OCI-LY3 (cell line): ENCODE data around the gene IDH3A.

Source experiments
- CTCF ChIP-seq: fragments of 200-600, 300-600 bp; sonication (generic); IDR thresholded peaks from 2 replicates; pipeline ENCODE4 v1.5.1; 2014; ENCODE audit warnings: antibody characterized with exemption, low read length, low read depth
- EZH2phosphoT487 ChIP-seq: fragments of 200-600 bp; shearing (Covaris generic); IDR thresholded peaks from 2 replicates; pipeline ENCODE4 v1.6.1; 2018; ENCODE audit warnings: antibody characterized with exemption, mixed run types, low read depth

DNA sequence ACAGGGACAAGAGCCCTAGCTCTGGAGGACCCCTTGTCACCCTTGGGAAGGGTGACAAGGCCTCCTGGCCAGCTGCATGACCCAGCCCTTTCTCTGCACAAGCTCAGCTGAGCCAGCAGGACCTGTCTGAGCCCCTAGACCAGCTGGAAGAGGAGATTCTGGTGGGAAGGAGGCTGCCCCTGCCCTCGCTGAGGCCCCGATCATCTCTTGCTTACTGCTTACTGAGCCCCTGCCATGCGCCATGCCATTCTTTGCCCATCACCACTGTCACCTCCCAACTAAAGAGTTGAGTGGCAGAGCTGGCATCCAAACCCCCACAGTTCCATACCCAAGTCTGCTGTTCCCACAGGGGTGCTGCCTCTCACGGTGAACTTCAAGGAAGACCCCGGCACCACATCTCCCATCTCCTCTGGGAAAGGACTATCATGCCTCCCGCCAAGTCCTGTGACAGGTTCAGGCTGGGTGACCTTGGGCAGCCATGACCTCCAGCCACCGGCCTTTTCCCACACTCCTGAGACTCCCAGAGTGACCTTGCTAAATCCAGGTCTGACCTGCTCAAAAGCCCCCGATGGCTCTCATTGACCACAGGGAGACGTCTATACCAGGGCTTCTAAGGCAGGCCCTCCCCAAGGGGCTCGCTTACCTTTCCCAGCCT, 51.2 kb downstream of the IDH3A start:
- TF ChIP-seq CTCF (no peak), EZH2phosphoT487 (no peak)
